Suppressor macrophage (primary cell): ENCODE results near the gene KLHL40.

Source experiments
- DNase-seq, 4 experiments: peaks; one replicate each; pipeline ENCODE4 v3.0.0-alpha.2; 2020 to 2022
- total RNA-seq, 17 experiments: gene quantifications; one replicate each; lab custom pipeline; 2026; ENCODE audit warnings: mixed read lengths in 6 of 17, inconsistent platforms in 3 of 17; lab: John Stamatoyannopoulos, UW

The KLHL40 gene
- total RNA-seq: 0 to 1.2 (median 0) reads per million in 17 experiments

- no peak for DNase-seq
Observed at GRCh38 chr3:42685363-42685881, at the start of gene KLHL40. TSS of gene KLHL40 (plus strand) at chr3:42685537. CDS start at chr3:42685619, 82 bp downstream.

GRCh38 chr3:42637001-42637400, 48.3 kb upstream of the KLHL40 start:
- no peak for DNase-seq

GRCh38 chr3:42638339-42638842, 46.9 kb upstream of the KLHL40 start:
- no peak for DNase-seq

- DNase-seq: no peak
Observed at GRCh38 chr3:42639192-42639591, 46.1 kb upstream of the KLHL40 start.

- DNase-seq: no peak
Observed at GRCh38 chr3:42640129-42640528, 45.2 kb upstream of the KLHL40 start.

GRCh38 chr3:42640771-42641370, 44.5 kb upstream of the KLHL40 start:
- no peak for DNase-seq

GRCh38 chr3:42647821-42648459, 37.4 kb upstream of the KLHL40 start:
- DNase-seq: no peak

GRCh38 chr3:42649006-42649405, 36.3 kb upstream of the KLHL40 start:
- no peak for DNase-seq

- DNase-seq: no peak
Observed at GRCh38 chr3:42649783-42650182, 35.6 kb upstream of the KLHL40 start.

- no peak for DNase-seq
Observed at GRCh38 chr3:42651248-42652091, 33.9 kb upstream of the KLHL40 start.

GRCh38 chr3:42652251-42652610, 33.1 kb upstream of the KLHL40 start:
- no peak for DNase-seq

GRCh38 chr3:42652611-42653302, 32.6 kb upstream of the KLHL40 start:
- peak; percentile 78 to 87 (median 86) for DNase-seq

GRCh38 chr3:42653303-42653559, 32.1 kb upstream of the KLHL40 start:
- DNase-seq: no peak

GRCh38 chr3:42653560-42654330, 31.6 kb upstream of the KLHL40 start, which contains the start of gene ZBTB47:
TSS of gene ZBTB47 (plus strand) at chr3:42653697. CDS start at chr3:42658356, 4,659 bp downstream.
- peak; percentile 77 to 92 (median 84) for DNase-seq

GRCh38 chr3:42654331-42655201, 30.8 kb upstream of the KLHL40 start:
- peak; percentile 40 to 82 (median 66) for DNase-seq

GRCh38 chr3:42655331-42655888, 29.9 kb upstream of the KLHL40 start:
- no peak for DNase-seq

GRCh38 chr3:42655980-42656679, 29.2 kb upstream of the KLHL40 start:
- DNase-seq: no peak

- no peak for DNase-seq
Observed at GRCh38 chr3:42656680-42657610, 28.4 kb upstream of the KLHL40 start.

GRCh38 chr3:42657675-42658074, 27.7 kb upstream of the KLHL40 start:
- no peak for DNase-seq
